ENCODE results near the gene ERMP1.

The ERMP1 gene

GRCh38 chr9:5760338-5760737 lies 72.6 kb downstream of the ERMP1 start:
- H3K4me3 ChIP-seq (ENCODE audit: low read depth, low read length) = no peak overlapping the region
- TF ChIP-seq MYC (IDR thresholded peaks at IDR 0.05; ENCODE audit: low read depth, low read length) = no peak
- no peak for TF ChIP-seq POLR2A (IDR thresholded peaks at IDR 0.05; ENCODE audit: extremely low read depth, insufficient read length)
- DNase-seq (ENCODE audit: low read depth) = no peak

GRCh38 chr9:5756633-5757032 lies 76.3 kb downstream of the ERMP1 start:
- H3K4me3 ChIP-seq (ENCODE audit: low read depth, low read length) = no peak overlapping the region
- DNase-seq (ENCODE audit: low read depth) = no peak
- TF ChIP-seq POLR2A (IDR thresholded peaks at IDR 0.05; ENCODE audit: extremely low read depth, insufficient read length) (no peak), MYC (IDR thresholded peaks at IDR 0.05; ENCODE audit: low read depth, low read length) (no peak), CTCF (IDR thresholded peaks at IDR 0.05; ENCODE audit: low read depth, low read length) (no peak)
- TF ChIP-seq, protein P1, sequence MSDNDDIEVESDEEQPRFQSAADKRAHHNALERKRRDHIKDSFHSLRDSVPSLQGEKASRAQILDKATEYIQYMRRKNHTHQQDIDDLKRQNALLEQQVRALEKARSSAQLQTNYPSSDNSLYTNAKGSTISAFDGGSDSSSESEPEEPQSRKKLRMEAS (IDR thresholded peaks at IDR 0.05; ENCODE audit: low read depth, low read length) = no peak

- no peak for TF ChIP-seq POLR2A (IDR thresholded peaks at IDR 0.05; ENCODE audit: extremely low read depth, insufficient read length)
- TF ChIP-seq, protein P1 (IDR thresholded peaks at IDR 0.05; ENCODE audit: low read depth, low read length) = no peak
- no peak for TF ChIP-seq MYC (IDR thresholded peaks at IDR 0.05; ENCODE audit: low read depth, low read length)
- no peak for TF ChIP-seq CTCF (IDR thresholded peaks at IDR 0.05; ENCODE audit: low read depth, low read length)
- no peak for DNase-seq (ENCODE audit: low read depth)
- H3K4me3 ChIP-seq (ENCODE audit: low read depth, low read length) = no peak overlapping the region
Observed at GRCh38 chr9:5750569-5750968, 82.3 kb downstream of the ERMP1 start.

DNA sequence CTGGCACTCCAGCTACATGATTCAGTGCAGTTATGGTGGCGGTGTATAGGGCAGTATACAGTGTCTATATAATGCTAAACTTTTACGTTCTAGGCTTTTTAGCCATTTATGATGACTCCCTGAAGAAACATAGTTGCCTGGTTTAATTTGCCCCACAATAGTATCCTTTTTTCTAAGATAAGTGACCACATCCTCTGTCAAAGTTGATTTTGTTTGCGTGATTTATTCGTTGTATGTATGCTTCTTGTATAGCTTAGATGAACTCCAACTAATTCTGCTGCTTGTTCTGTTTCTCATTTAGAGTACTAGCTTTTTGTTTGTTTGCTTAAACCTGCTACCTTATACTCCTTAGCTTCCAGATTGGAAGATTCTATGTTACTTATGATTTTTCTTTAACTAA lies 83.6 kb downstream of the ERMP1 start:
- no peak for TF ChIP-seq CTCF (IDR thresholded peaks at IDR 0.05; ENCODE audit: low read depth, low read length)
- no peak for TF ChIP-seq POLR2A (IDR thresholded peaks at IDR 0.05; ENCODE audit: extremely low read depth, insufficient read length)
- TF ChIP-seq, protein P1 (IDR thresholded peaks at IDR 0.05; ENCODE audit: low read depth, low read length) = no peak
- no peak for TF ChIP-seq MYC (IDR thresholded peaks at IDR 0.05; ENCODE audit: low read depth, low read length)
- DNase-seq (ENCODE audit: low read depth) = no peak
- no peak overlapping the region for H3K4me3 ChIP-seq (ENCODE audit: low read depth, low read length)

- no peak overlapping the region for H3K4me3 ChIP-seq (ENCODE audit: low read depth, low read length)
- TF ChIP-seq POLR2A (IDR thresholded peaks at IDR 0.05; ENCODE audit: extremely low read depth, insufficient read length) = no peak
- TF ChIP-seq CTCF (IDR thresholded peaks at IDR 0.05; ENCODE audit: low read depth, low read length) = no peak
- TF ChIP-seq MYC (IDR thresholded peaks at IDR 0.05; ENCODE audit: low read depth, low read length) = no peak
- TF ChIP-seq, protein P1 (IDR thresholded peaks at IDR 0.05; ENCODE audit: low read depth, low read length) = no peak
- no peak for DNase-seq (ENCODE audit: low read depth)
Observed at GRCh38 chr9:5748438-5748837, 84.5 kb downstream of the ERMP1 start.

- DNase-seq (ENCODE audit: low read depth) = no peak
- H3K4me3 ChIP-seq (ENCODE audit: low read depth, low read length) = no peak overlapping the region
- TF ChIP-seq POLR2A (IDR thresholded peaks at IDR 0.05; ENCODE audit: extremely low read depth, insufficient read length) = no peak
- no peak for TF ChIP-seq CTCF (IDR thresholded peaks at IDR 0.05; ENCODE audit: low read depth, low read length)
- TF ChIP-seq, protein P1 (IDR thresholded peaks at IDR 0.05; ENCODE audit: low read depth, low read length) = no peak
- TF ChIP-seq MYC (IDR thresholded peaks at IDR 0.05; ENCODE audit: low read depth, low read length) = no peak
Observed at GRCh38 chr9:5743109-5743508, 89.8 kb downstream of the ERMP1 start.
